ENCODE measurements around the gene CFAP210.

CFAP210 gene

DNA sequence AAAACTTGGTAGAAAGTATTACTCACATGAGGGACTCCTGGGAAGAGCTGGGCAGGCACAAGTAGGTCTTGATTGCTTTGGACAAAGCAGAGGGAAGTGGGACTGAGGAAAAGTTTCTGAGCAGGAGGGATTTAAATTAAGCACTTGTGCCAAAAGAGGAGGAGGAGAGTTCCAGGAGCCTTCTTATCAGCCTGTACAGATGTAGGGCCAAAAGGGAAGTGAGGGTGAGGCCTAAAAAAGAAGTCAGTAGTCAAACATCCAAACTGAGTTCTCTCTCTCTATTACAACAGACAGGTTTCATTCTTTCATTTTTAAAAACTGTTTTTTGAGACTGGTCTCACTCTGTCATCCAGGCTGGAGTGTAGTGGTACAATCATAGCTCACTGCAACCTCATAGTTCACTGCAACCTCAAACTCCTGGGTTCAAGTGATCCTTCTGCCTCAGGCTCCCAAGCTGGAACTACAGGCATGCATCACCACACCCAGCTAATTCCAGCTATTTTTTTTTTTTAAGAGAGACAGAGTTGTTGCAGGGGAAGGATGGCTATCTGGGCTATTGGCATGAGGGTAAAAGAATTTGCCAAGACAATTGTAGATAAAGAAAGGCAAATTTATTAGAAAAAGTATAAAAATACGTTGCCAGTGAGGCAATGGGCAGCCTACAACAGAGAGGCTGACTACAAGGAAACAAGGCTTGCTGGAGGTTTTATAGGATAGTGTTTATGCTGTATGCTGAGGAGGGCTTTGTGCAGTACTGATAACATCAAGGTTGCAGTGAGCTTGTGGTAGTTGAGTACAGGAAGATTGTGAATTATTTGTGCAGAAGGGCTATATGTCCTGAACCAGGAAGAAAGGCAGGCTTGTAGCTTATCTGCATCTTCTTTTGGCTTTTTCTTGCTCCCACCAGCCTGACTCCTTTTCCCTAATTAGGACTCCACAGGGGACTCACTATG, 29.0 kb downstream of the CFAP210 start:
- Histone ChIP-seq H3K4me2 (ENCODE audit: insufficient read depth, low read length) (no peak overlapping the region), H3K4me3 (ENCODE audit: low read depth in 1 of 2, low read length in 2 of 2) (no peak overlapping the region), H3K9ac (ENCODE audit: low read depth, low read length) (no peak overlapping the region), H3K79me2 (ENCODE audit: insufficient read depth, low read length) (no peaks in the 10 kb centered on the region), H2AFZ (ENCODE audit: low read depth, low read length) (no peak overlapping the region), H3K27ac (ENCODE audit: low read length) (no peak overlapping the region), H3K9me3 (ENCODE audit: insufficient read depth, low read length, severe bottlenecking) (no peaks in the 10 kb centered on the region), H3K36me3 (ENCODE audit: insufficient read depth, low read length) (no peaks in the 10 kb centered on the region), H3K27me3 (ENCODE audit: insufficient read depth, low read length, poor library complexity) (no peaks in the 10 kb centered on the region), H3K4me1 (ENCODE audit: insufficient read depth, low read length) (no peaks in the 10 kb centered on the region), H4K20me1 (ENCODE audit: insufficient read depth, low read length) (no peaks in the 10 kb centered on the region)
- TF ChIP-seq, protein P1, sequence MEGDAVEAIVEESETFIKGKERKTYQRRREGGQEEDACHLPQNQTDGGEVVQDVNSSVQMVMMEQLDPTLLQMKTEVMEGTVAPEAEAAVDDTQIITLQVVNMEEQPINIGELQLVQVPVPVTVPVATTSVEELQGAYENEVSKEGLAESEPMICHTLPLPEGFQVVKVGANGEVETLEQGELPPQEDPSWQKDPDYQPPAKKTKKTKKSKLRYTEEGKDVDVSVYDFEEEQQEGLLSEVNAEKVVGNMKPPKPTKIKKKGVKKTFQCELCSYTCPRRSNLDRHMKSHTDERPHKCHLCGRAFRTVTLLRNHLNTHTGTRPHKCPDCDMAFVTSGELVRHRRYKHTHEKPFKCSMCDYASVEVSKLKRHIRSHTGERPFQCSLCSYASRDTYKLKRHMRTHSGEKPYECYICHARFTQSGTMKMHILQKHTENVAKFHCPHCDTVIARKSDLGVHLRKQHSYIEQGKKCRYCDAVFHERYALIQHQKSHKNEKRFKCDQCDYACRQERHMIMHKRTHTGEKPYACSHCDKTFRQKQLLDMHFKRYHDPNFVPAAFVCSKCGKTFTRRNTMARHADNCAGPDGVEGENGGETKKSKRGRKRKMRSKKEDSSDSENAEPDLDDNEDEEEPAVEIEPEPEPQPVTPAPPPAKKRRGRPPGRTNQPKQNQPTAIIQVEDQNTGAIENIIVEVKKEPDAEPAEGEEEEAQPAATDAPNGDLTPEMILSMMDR (IDR thresholded peaks at IDR 0.05; ENCODE audit: borderline replicate concordance, extremely low read depth, low read length, poor library complexity, severe bottlenecking) = no peak
- no peak for TF ChIP-seq EZH2 (IDR thresholded peaks at IDR 0.05; ENCODE audit: borderline replicate concordance, low read depth, low read length, severe bottlenecking)
- DNase-seq (no peak), ATAC-seq (ENCODE audit: insufficient read depth, low read depth) (peak; percentile 33; the same call in 1 of the 3 replicates)

DNA sequence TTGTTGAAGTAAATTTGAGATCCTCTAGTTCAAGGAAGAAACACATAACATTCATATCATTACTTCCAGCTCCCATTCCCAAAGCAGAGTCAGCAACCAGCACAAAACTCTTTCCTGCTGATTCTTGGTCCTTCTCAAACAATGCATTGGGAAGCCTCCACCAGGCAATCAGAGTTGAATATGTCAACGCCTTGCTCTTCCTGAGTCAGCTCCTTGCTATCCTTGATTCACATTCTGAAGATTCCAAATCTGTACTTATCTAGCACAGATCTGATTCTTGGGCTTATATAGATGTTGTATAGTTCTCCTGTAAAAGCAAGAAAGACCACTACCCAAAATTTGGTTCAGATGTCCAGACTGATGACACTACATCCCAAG, 29.6 kb downstream of the CFAP210 start:
- H3K9ac ChIP-seq (ENCODE audit: low read depth, low read length) = no peak overlapping the region
- no peaks in the 10 kb centered on the region for H3K27me3 ChIP-seq (ENCODE audit: insufficient read depth, low read length, poor library complexity)
- H3K4me3 ChIP-seq (ENCODE audit: low read depth in 1 of 2, low read length in 2 of 2) = no peak overlapping the region
- no peak for TF ChIP-seq EZH2 (IDR thresholded peaks at IDR 0.05; ENCODE audit: borderline replicate concordance, low read depth, low read length, severe bottlenecking)
- TF ChIP-seq, protein P1 (IDR thresholded peaks at IDR 0.05; ENCODE audit: borderline replicate concordance, extremely low read depth, low read length, poor library complexity, severe bottlenecking) = no peak
- no peaks in the 10 kb centered on the region for H3K36me3 ChIP-seq (ENCODE audit: insufficient read depth, low read length)
- no peak overlapping the region for H3K27ac ChIP-seq (ENCODE audit: low read length)
- no peak for DNase-seq
- H3K4me2 ChIP-seq (ENCODE audit: insufficient read depth, low read length) = no peak overlapping the region
- H3K4me1 ChIP-seq (ENCODE audit: insufficient read depth, low read length) = no peaks in the 10 kb centered on the region
- H3K79me2 ChIP-seq (ENCODE audit: insufficient read depth, low read length) = no peaks in the 10 kb centered on the region
- H2AFZ ChIP-seq (ENCODE audit: low read depth, low read length) = no peak overlapping the region
- no peaks in the 10 kb centered on the region for H3K9me3 ChIP-seq (ENCODE audit: insufficient read depth, low read length, severe bottlenecking)
- ATAC-seq (ENCODE audit: insufficient read depth, low read depth) = no peak
- H4K20me1 ChIP-seq (ENCODE audit: insufficient read depth, low read length) = no peaks in the 10 kb centered on the region

DNA sequence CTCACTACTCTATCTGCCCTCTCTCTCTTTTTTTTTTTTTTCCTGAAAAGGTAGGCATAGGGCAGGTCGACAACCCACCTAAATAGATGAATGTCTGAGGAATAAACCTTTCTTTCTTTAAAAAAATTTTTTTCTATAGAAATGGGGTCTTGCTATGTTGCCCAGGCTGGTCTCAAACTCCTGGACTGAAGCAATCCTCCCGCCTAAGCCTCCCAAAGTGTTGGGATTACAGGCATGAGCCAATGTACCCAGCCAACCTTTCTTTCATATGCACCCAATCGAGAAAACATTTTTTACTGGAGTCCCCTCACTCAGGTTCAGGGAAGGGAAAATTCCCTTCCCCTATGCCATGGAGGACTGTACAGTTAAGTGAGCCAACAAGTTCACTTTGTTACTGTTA, 31.0 kb downstream of the CFAP210 start:
- no peak for TF ChIP-seq EZH2 (IDR thresholded peaks at IDR 0.05; ENCODE audit: borderline replicate concordance, low read depth, low read length, severe bottlenecking)
- TF ChIP-seq, protein P1 (IDR thresholded peaks at IDR 0.05; ENCODE audit: borderline replicate concordance, extremely low read depth, low read length, poor library complexity, severe bottlenecking) = no peak
- no peaks in the 10 kb centered on the region for H3K36me3 ChIP-seq (ENCODE audit: insufficient read depth, low read length)
- no peaks in the 10 kb centered on the region for H3K9me3 ChIP-seq (ENCODE audit: insufficient read depth, low read length, severe bottlenecking)
- no peaks in the 10 kb centered on the region for H3K27me3 ChIP-seq (ENCODE audit: insufficient read depth, low read length, poor library complexity)
- H3K4me2 ChIP-seq (ENCODE audit: insufficient read depth, low read length) = no peak overlapping the region
- H3K4me3 ChIP-seq (ENCODE audit: low read depth in 1 of 2, low read length in 2 of 2) = no peak overlapping the region
- no peaks in the 10 kb centered on the region for H4K20me1 ChIP-seq (ENCODE audit: insufficient read depth, low read length)
- DNase-seq (no peak), ATAC-seq (ENCODE audit: insufficient read depth, low read depth) (no peak)
- no peak overlapping the region for H3K9ac ChIP-seq (ENCODE audit: low read depth, low read length)
- H3K27ac ChIP-seq (ENCODE audit: low read length) = no peak overlapping the region
- no peak overlapping the region for H2AFZ ChIP-seq (ENCODE audit: low read depth, low read length)
- no peaks in the 10 kb centered on the region for H3K79me2 ChIP-seq (ENCODE audit: insufficient read depth, low read length)
- H3K4me1 ChIP-seq (ENCODE audit: insufficient read depth, low read length) = no peaks in the 10 kb centered on the region
